Activated CD4-positive, alpha-beta T cell treated with anti-CD3 and anti-CD28 coated beads, Interleukin-2, amount 50 U/mL, for 24 hours (primary cell): ENCODE results near the gene PRR23E.

Experiments
- DNase-seq, 2 donors: peaks; one replicate each; pipeline ENCODE4 v3.0.0-alpha.2; 2020; ENCODE audit warnings: low read depth in 1 of 2, low spot score in 1 of 2

The PRR23E gene

GRCh38 chr3:127192576-127193232 lies at the start of gene PRR23E:
Gene PRR23E (plus strand): TSS chr3:127193131. CDS start chr3:127196686, 3,555 bp downstream.
- DNase-seq, result no peak

- DNase-seq, result no peak
Measured at GRCh38 chr3:127143172-127143571, 49.8 kb upstream of the PRR23E start.

- no peak for DNase-seq
Measured at GRCh38 chr3:127144631-127145030, 48.3 kb upstream of the PRR23E start.

GRCh38 chr3:127145266-127145665 lies 47.7 kb upstream of the PRR23E start:
- no peak for DNase-seq

- DNase-seq, result no peak
Measured at GRCh38 chr3:127147291-127147885, 45.5 kb upstream of the PRR23E start.

- DNase-seq, result no peak
Measured at GRCh38 chr3:127149621-127150310, 43.2 kb upstream of the PRR23E start.

GRCh38 chr3:127150513-127151250 lies 42.2 kb upstream of the PRR23E start:
- DNase-seq, result no peak

GRCh38 chr3:127151251-127151564 lies 41.7 kb upstream of the PRR23E start:
- no peak for DNase-seq

- DNase-seq, result no peak
Measured at GRCh38 chr3:127151992-127152650, 40.8 kb upstream of the PRR23E start.

GRCh38 chr3:127152684-127153505 lies 40.0 kb upstream of the PRR23E start:
- no peak for DNase-seq

- no peak for DNase-seq
Measured at GRCh38 chr3:127153506-127153815, 39.5 kb upstream of the PRR23E start.

- no peak for DNase-seq
Measured at GRCh38 chr3:127156338-127157050, 36.4 kb upstream of the PRR23E start.

- DNase-seq, result no peak
Measured at GRCh38 chr3:127157171-127157828, 35.6 kb upstream of the PRR23E start.

- DNase-seq, result no peak
Measured at GRCh38 chr3:127158614-127159229, 34.2 kb upstream of the PRR23E start.

GRCh38 chr3:127159543-127159942 lies 33.4 kb upstream of the PRR23E start:
- no peak for DNase-seq

GRCh38 chr3:127161236-127161635 lies 31.7 kb upstream of the PRR23E start:
- no peak for DNase-seq

- DNase-seq, result no peak
Measured at GRCh38 chr3:127161973-127162579, 30.9 kb upstream of the PRR23E start.

GRCh38 chr3:127162947-127163645 lies 29.8 kb upstream of the PRR23E start:
- DNase-seq, result no peak
